ENCODE measurements around the gene HDGFL3. TPM values are rescaled to one million over a fixed set of nuclear protein-coding genes. Genes with fewer than 3 reads are reported as not detected.

HDGFL3 gene
- total and polyA plus RNA-seq, 2 donors (not counting 1 experiment from before 2014, with no cell fraction given), result 43.1 to 59.1 TPM

DNA sequence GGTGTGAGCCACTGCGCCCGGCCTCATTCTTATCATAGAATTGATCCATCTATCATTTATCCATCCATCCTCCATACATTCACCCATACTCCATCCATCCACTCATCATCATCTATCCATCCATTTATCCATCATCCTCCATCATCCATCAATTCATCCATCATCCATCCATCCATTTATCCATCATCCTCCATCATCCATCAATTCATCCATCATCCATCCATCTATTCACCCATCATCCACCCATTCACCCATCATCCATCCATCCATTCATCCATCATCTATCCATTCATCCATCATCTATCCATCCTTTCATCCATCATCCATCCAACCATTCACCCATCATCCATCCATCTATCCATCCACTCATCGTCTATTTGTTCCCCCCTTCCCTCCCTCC, 96.5 kb downstream of the HDGFL3 start:
- no peak overlapping the region for H3K9ac ChIP-seq (ENCODE audit: insufficient read depth, low read length)
- H3K9me3 ChIP-seq (ENCODE audit: control insufficient read depth, insufficient read depth, low read depth, low read length), result no peaks in the 10 kb centered on the region
- no peak for TF ChIP-seq EZH2 (IDR thresholded peaks at IDR 0.05; ENCODE audit: low read length, missing control alignments)
- TF ChIP-seq, protein P1, sequence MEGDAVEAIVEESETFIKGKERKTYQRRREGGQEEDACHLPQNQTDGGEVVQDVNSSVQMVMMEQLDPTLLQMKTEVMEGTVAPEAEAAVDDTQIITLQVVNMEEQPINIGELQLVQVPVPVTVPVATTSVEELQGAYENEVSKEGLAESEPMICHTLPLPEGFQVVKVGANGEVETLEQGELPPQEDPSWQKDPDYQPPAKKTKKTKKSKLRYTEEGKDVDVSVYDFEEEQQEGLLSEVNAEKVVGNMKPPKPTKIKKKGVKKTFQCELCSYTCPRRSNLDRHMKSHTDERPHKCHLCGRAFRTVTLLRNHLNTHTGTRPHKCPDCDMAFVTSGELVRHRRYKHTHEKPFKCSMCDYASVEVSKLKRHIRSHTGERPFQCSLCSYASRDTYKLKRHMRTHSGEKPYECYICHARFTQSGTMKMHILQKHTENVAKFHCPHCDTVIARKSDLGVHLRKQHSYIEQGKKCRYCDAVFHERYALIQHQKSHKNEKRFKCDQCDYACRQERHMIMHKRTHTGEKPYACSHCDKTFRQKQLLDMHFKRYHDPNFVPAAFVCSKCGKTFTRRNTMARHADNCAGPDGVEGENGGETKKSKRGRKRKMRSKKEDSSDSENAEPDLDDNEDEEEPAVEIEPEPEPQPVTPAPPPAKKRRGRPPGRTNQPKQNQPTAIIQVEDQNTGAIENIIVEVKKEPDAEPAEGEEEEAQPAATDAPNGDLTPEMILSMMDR (conservative IDR thresholded peaks at IDR 0.05 in 1 of 2, IDR thresholded peaks at IDR 0.05 in 1 of 2; ENCODE audit: low read depth in 1 of 2, low read length in 2 of 2), result no peak
- H3K4me3 ChIP-seq (replicated peaks in 1 of 4; ENCODE audit: control extremely low read depth in 1 of 4, insufficient read depth in 1 of 4, low read depth in 3 of 4, low read length in 4 of 4), result no peak overlapping the region
- no peak overlapping the region for H3K4me2 ChIP-seq (ENCODE audit: extremely low read depth, insufficient read depth, low read length)
- H3K36me3 ChIP-seq (ENCODE audit: control insufficient read depth, insufficient read depth, low read length), result no peaks in the 10 kb centered on the region
- no peaks in the 10 kb centered on the region for H4K20me1 ChIP-seq (ENCODE audit: control insufficient read depth, extremely low read depth, insufficient read depth, low read length)
- no peak for DNase-seq (ENCODE audit: low read depth in 2 of 2)
- peaks cover 16% of the 10 kb centered on the region for H3K4me1 ChIP-seq (ENCODE audit: control insufficient read depth, extremely low read depth, insufficient read depth, low read length)
- H3K27me3 ChIP-seq (ENCODE audit: control insufficient read depth, insufficient read depth, low read length), result no peaks in the 10 kb centered on the region
- no peak overlapping the region for H2AFZ ChIP-seq (ENCODE audit: low read length)
- no peaks in the 10 kb centered on the region for H3K79me2 ChIP-seq (ENCODE audit: control insufficient read depth, insufficient read depth, low read length)
- no peak overlapping the region for H3K27ac ChIP-seq (ENCODE audit: insufficient read depth, low read length)

DNA sequence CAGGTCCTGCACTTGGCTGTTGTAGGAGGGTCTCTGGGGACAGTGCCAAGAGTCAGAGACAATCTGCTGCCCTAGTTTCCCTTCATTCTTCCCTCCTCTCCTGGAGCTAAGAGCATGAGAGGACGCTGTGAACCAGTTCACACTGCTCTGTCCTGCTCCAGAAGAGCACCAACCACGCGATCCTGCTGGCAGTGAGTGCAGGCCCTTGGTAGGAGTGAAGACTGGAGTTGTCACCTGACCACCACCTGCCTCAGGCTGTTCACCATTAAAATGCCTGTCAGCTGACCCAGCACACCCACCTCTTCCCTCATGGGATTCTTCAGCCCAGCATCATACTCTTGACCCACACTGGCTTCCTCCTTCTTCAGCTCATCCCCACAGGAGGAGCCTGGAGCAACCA, 97.2 kb downstream of the HDGFL3 start:
- peaks cover 16% of the 10 kb centered on the region for H3K4me1 ChIP-seq (ENCODE audit: control insufficient read depth, extremely low read depth, insufficient read depth, low read length)
- no peak overlapping the region for H3K27ac ChIP-seq (ENCODE audit: insufficient read depth, low read length)
- DNase-seq (ENCODE audit: low read depth in 2 of 2), result no peak
- no peak overlapping the region for H2AFZ ChIP-seq (ENCODE audit: low read length)
- no peaks in the 10 kb centered on the region for H4K20me1 ChIP-seq (ENCODE audit: control insufficient read depth, extremely low read depth, insufficient read depth, low read length)
- no peaks in the 10 kb centered on the region for H3K9me3 ChIP-seq (ENCODE audit: control insufficient read depth, insufficient read depth, low read depth, low read length)
- no peak overlapping the region for H3K9ac ChIP-seq (ENCODE audit: insufficient read depth, low read length)
- TF ChIP-seq, protein P1 (conservative IDR thresholded peaks at IDR 0.05 in 1 of 2, IDR thresholded peaks at IDR 0.05 in 1 of 2; ENCODE audit: low read depth in 1 of 2, low read length in 2 of 2), result no peak
- no peak for TF ChIP-seq EZH2 (IDR thresholded peaks at IDR 0.05; ENCODE audit: low read length, missing control alignments)
- H3K79me2 ChIP-seq (ENCODE audit: control insufficient read depth, insufficient read depth, low read length), result no peaks in the 10 kb centered on the region
- H3K27me3 ChIP-seq (ENCODE audit: control insufficient read depth, insufficient read depth, low read length), result no peaks in the 10 kb centered on the region
- no peak overlapping the region for H3K4me2 ChIP-seq (ENCODE audit: extremely low read depth, insufficient read depth, low read length)
- no peaks in the 10 kb centered on the region for H3K36me3 ChIP-seq (ENCODE audit: control insufficient read depth, insufficient read depth, low read length)
- no peak overlapping the region for H3K4me3 ChIP-seq (replicated peaks in 1 of 4; ENCODE audit: control extremely low read depth in 1 of 4, insufficient read depth in 1 of 4, low read depth in 3 of 4, low read length in 4 of 4)

DNA sequence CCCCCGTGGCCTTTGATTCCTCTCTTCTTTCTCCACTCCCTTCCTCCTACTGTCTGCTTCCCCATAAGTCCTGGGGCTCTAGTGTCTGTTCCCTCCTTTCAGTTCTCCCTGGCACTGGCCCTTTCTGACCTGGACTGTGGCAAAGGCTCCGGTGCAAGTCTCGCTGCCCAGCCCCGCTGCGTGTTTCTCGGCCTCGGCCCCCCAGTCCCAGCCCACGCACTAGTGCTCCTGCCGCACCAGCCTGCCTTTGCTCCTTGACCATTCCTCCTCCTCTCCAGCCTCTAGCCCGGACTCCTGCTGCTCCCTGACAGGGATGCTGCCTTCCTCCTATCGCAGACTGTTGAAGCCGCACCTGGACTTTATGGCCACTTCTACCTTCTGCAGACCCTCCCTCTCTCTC, 98.1 kb downstream of the HDGFL3 start:
- Histone ChIP-seq H3K4me3 (replicated peaks in 1 of 4; ENCODE audit: control extremely low read depth in 1 of 4, insufficient read depth in 1 of 4, low read depth in 3 of 4, low read length in 4 of 4) (no peak overlapping the region), H3K4me1 (ENCODE audit: control insufficient read depth, extremely low read depth, insufficient read depth, low read length) (peaks cover 16% of the 10 kb centered on the region), H3K4me2 (ENCODE audit: extremely low read depth, insufficient read depth, low read length) (no peak overlapping the region), H3K27ac (ENCODE audit: insufficient read depth, low read length) (no peak overlapping the region), H4K20me1 (ENCODE audit: control insufficient read depth, extremely low read depth, insufficient read depth, low read length) (no peaks in the 10 kb centered on the region), H2AFZ (ENCODE audit: low read length) (no peak overlapping the region), H3K9me3 (ENCODE audit: control insufficient read depth, insufficient read depth, low read depth, low read length) (no peaks in the 10 kb centered on the region), H3K27me3 (ENCODE audit: control insufficient read depth, insufficient read depth, low read length) (no peaks in the 10 kb centered on the region), H3K36me3 (ENCODE audit: control insufficient read depth, insufficient read depth, low read length) (no peaks in the 10 kb centered on the region), H3K79me2 (ENCODE audit: control insufficient read depth, insufficient read depth, low read length) (no peaks in the 10 kb centered on the region), H3K9ac (ENCODE audit: insufficient read depth, low read length) (no peak overlapping the region)
- TF ChIP-seq, protein P1 (conservative IDR thresholded peaks at IDR 0.05 in 1 of 2, IDR thresholded peaks at IDR 0.05 in 1 of 2; ENCODE audit: low read depth in 1 of 2, low read length in 2 of 2), result no peak
- no peak for TF ChIP-seq EZH2 (IDR thresholded peaks at IDR 0.05; ENCODE audit: low read length, missing control alignments)
- DNase-seq (ENCODE audit: low read depth in 2 of 2), result no peak

Data from fibroblast of lung (primary cell).